Stimulated activated naive CD4-positive, alpha-beta T cell (primary cell): Measurements from ENCODE around the gene EVX1.

Experiments used
- DNase-seq, 6 experiments: peaks; one replicate each; lab custom pipeline; 2025; lab: John Stamatoyannopoulos, UW

The EVX1 gene

DNA sequence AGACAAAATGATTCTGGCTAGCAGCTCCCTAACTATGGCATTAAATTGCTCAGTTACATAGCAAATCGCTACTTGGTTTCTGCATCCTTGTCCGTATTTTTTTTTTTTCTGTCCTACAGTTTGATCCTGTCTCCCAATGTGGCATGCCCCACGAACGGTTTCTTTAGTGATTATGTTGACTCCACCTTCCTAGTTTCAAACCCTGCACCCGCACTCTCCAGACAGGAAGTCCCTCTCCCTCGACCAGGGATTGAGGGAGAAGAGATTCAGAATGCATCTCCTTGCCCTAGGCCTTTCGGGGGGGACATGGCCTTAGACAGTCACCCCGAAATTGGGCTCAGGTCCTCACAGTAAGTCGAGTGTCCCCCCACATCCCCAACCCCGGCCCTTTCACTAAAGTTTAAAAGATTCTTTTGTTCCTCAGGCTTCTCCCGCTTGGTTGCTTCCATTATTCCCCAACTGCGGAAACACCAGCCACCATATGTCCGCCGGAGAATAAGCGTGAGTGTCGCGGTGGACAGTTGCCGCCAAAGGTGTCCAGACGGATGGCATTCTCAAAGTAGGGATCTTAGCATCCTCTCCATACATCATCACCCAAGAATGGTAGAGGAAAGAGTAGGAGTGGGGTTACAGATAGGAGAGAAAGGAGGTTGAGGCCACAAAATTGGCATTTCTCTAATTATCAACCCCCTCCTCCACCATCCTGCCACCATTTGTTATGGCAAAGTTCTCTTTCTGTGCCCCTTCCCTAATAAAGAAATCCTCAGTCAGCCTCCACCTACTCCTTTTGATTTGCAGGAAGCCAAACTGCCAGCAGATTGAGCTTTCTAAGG lies 7.3 kb downstream of the EVX1 start:
- DNase-seq, result no peak

DNA sequence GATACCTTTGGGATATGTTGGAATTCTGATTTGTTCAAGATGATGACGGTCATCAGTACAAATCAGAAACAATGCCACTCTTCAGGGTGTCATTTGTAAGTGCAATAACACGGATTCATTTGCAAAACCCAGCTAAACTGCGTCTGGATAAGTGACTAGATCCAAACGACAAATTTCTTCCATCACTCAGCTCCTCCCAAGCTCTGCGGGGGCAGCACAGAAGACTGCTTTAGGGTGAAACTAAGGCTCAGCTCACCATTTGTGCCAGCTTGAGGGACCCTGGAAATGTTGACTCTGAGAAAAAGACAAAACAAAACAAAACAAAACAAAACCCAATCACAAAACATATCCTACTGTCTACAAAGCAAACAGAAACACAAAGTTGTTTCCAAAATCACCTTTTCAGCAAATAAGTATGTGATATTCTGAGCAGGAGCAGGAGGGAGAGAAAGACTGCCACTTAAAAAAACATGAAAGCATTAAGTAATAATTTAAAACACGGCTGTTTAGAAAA lies 8.0 kb downstream of the EVX1 start:
- DNase-seq, result no peak

DNA sequence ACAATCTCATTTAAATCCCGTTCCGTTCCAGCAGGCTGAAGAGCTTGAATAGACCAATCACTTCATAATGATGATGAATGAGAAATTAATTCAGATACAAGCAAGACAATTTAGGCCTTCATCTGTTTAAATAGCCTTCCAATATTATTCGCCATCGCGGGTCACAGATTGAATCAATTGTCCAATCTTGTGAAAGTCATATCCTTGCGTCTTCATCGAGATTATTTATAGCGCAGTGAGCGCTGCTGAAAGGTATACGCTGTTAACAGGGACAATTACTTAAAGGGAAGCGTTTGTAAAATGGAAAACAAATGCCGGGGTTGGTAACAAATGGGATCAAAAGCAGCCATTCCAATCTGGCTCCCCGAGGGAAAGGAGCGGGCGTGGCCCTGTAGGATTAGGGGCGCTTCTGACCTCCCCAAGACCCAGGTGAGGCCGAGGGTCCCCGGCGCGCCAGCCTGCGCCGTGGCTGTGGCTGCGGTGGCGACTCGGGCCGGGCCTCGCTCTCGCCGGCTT lies 8.6 kb downstream of the EVX1 start:
- DNase-seq, result no peak

DNA sequence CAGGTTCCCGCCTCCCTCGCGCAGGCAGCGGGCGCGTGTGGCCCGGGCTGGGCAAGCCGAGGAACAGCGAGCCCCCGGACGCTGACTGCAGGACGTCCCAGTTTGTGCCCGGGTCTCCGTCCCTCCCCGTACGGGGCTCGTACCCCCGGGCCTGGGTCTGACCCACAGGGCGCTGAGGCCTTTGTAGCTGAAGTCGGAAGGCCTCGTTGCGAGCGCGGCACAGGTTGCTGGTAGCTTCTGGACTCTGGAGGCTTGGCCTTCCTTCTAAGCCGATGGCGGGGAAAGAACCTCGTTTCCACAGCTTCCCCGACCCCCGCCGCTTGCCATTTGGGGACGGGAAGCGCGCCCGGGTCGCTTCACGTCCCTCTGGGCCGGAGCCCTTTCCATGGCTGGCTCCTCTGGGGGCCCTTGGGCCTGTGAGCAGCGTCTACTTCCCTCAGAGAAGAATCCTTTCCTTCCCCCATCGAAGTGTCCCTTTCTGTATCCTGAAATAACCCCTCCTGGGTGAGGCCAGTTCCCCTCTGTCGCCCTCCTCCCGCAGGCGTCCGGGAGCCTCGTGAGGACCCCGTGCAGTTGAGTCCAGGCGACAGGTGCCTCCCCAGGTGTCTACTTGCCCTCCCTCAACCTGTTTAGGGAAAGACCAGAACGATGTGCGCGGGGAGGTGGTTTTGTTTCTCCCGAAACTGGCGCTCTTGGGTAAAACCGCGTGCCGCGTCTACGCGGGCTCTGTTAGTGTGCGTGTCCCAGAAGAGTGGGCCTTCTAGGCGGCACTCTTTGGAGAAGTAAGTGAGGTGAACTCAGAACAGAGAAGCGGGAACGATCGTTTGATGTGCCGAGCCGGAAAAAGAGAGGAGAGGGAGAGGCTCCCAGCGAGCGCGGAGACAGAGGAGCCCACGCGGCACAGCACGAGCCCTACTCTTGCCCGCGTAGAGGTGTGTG lies 9.3 kb downstream of the EVX1 start:
- DNase-seq, result no peak

DNA sequence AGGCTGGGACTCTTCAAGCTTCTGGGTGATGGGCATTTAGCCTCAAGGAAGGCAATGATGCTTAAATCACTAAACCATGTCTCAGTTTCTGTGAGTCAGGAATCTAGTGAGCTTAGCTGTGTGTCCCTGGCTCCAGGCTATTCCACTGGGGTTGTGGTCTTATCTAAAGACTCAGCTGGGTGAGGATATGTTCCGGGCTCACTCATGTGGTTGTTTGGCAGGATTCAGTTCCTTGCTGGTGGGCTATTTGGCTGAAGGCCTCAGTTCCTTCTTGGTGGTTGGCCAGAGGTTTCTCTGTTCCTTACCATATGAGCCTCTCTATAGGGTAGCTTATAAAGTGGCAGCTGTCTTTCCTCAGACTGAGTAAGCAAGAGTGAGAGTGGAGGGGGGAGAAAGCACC lies 12.0 kb downstream of the EVX1 start:
- no peak for DNase-seq

DNA sequence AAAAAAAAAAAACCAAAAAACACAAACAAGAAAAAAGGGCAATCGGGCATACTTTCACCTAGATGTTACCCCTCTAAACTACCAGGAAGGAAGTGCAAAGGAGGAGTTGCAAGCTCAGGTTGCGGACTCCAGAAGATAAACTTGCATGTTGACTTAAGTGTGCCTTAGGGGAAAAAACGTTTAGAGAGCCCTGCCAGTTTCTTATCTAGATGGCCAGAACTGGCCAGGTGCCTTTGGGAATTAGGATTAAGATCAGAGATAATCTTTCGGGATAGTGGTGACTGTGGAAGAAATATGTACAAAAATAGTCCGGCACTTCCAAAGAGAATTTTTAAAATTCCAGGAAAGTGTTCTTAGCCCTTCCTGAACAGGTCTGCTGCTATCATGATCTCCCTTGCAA lies 17.6 kb downstream of the EVX1 start:
- no peak for DNase-seq

DNA sequence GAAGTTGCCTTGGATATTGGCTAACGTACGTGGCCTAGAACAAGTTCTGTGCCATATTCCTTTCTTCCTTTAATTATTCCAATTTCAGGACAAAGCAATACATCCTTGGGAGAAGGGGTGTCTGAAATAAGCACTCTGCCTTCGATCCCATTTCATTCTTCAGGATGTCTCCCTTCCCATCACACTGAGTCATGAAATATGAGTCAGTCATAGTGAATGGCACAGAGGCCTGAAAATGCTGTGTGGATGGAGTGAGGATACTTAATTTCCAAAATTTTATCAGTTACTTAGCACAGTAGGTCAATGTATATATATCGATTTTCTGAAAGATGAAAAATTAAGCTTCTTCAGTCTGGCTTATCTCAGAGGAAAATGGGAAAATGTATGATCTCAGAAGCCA lies 19.5 kb downstream of the EVX1 start:
- DNase-seq, result no peak

DNA sequence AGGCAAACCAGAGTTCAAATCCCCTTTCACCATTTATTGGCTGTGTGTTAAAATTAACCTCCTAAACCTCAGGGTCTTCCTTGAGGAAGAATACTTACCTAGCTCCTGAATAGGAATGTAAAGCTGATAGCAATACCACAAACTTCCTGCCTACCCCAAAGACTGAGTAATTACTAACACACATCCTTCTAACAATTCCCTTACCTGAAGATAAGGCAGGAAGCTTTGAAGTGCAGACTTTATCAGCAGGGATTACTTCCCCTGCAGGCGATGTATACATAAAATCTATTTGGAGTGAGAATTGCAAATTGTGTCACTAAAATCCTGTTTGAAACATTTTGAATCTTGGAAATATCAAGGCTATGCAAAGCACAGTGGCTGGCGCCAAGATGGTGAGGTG lies 21.2 kb downstream of the EVX1 start:
- no peak for DNase-seq

DNA sequence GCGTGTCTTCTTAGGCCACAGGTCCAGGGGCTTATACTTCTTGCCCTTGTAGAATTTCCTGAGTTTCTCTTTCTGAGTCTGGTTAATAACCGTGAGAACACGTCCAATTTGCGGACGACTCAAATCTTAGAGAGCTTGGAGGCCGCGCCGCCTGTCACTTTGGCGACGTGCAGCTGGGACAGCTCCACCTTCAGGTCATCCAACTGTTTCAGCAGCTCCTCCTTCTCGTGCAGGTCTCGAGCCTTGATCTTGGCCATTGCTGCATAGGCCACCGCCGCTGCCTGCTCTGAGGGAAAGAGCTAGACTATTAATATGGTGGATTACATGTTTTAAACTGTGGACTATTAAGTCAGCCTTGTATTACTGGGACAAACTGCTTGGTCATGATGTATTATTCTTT lies 26.9 kb downstream of the EVX1 start:
- DNase-seq, result no peak

DNA sequence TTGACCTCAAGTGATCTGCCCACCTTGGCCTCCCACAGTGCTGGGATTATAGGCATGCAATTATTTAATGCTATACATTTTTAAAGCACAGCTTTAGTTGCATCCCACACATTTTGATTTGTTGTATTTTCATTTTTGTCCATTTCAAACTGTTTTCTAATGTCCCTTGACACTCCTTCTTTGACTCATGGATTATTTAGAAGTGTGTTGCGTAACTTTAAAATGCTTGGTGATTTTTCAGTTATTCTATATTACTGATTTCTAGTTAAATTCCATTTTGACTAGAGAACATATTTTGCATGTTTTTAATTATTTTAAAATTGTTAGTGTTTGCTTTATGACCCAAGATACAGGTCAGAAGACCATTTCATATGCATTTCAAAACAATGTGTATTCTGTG lies 28.8 kb downstream of the EVX1 start:
- DNase-seq, result no peak

DNA sequence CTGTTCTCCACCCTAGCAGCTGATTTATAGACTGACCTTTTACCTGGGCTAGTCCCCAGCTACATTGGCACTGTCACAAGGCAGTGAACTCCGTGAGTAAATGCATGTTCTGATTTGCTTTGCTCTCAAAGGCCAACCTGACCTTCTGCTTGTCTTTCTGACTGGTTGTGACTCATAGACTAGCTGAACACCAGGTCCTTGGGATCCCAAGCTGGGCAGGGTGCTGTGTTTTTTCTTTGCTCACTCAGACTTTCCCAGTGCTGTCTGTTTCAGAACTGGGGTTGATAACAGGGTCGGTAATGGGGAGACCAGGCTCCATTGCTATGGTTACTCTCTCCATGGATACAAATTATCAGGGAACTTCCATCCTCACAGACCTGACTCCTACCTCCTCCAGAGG lies 35.0 kb downstream of the EVX1 start:
- no peak for DNase-seq

DNA sequence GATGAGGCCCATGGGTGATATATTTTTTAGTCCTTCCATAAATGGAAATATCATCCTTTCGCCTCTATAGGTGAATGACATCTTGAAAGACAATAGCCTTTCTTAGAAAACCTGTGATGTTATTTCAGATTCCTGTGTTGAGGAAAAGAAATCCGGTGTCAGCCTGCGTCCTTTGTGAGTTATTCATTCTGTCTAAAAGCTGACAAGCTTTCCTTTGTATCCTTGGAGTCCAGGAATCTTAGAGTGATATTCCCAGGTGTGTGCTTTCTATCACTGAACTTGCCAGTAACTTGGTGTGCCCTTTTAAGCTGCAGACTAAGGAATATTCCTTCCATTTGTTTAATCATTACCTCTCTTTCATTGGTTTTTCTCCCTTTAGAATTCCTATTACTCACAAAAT lies 41.0 kb downstream of the EVX1 start:
- no peak for DNase-seq

DNA sequence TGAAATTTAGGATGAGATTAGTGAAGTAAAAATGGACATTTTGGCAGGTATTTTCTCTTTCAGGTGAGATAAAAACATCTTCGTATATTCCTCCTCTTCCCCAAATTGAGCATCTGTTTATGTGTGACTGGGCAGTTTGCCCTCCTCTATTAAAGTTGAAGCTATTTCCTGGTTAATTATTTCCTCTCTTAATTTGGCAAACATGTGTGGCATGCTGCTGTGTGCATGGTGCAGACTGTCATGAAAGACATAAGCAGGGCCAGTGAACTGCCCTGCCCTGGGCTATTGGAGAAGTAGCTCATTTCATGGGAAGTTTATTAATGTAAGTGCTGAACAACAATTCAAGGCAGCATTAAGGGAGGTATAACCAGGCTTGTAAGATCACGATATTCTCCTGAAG lies 52.6 kb downstream of the EVX1 start:
- no peak for DNase-seq

DNA sequence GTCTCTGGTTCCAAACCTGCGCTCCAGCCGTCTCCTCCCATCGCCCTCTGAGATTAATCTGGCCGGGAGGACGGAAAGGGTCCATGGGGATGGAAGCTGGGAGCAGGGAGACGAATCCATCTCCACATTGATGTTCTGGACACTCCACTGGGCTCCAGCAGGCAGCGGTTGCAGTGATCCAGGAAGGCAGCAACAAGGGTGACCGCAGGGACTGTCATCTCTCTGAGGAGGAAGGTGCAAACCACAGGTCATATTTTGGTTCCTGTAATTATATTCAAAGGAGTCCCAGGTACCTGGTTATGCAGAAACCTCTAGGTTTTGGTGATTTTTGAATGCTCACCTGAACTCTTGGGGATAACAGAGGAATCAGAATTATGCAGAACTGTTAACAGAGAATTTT lies 54.8 kb downstream of the EVX1 start:
- DNase-seq, result no peak
